Measurements from ENCODE around the gene PMIS2. TPM values are rescaled to one million over a fixed set of nuclear protein-coding genes. Genes with fewer than 3 reads are reported as not detected.

Gene PMIS2
- not detected for polyA plus RNA-seq (2013, experiment 1 of 2)
- not detected for polyA plus RNA-seq (2013, experiment 2 of 2)

GRCh38 chr19:35585848-35586247 lies at the start of gene PMIS2:
TSS of gene PMIS2 (plus strand) at chr19:35586173. CDS start at chr19:35586260, 87 bp downstream.
- Histone ChIP-seq H3K4me3 (ENCODE audit: extremely low read depth, insufficient read depth, low read length, poor library complexity, severe bottlenecking) (no peak within 1 kb of the TSS), H3K36me3 (ENCODE audit: control insufficient read depth, insufficient read depth, low read length) (no peaks in the 10 kb centered on the region), H3K27ac (ENCODE audit: low read depth, low read length, severe bottlenecking) (no peak within 1 kb of the TSS), H3K9me3 (ENCODE audit: control insufficient read depth, low read length) (no peaks in the 10 kb centered on the region), H3K4me1 (ENCODE audit: control insufficient read depth, insufficient read depth, low read length, poor library complexity, severe bottlenecking) (no peaks in the 10 kb centered on the region)
- 82 to 90% methylated on average over 7 to 11 of the region's 16 CpGs for WGBS, 2 experiments (ENCODE audit: insufficient coverage in 2 of 2)

DNA sequence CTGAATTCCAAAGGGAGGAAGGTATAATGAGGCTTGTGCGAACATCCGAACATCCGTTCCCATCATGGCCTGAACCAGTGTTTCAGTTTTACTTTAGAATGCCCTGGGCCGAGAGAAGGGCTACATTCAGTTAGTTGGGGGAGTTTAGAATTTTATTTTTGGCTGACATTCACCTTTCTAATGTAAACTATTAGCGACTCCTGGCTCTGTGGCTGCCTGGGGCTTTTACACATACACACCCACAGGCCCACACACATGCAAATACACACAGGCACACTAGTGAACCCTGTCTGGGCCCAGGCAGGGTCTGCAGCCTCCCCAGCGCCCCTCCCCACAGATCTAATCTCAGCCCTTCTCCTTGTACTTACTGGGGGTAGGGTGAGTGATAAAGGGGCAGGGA lies 46.7 kb upstream of the PMIS2 start:
- Histone ChIP-seq H3K9me3 (ENCODE audit: control insufficient read depth, low read length) (no peaks in the 10 kb centered on the region), H3K27ac (ENCODE audit: low read depth, low read length, severe bottlenecking) (no peak overlapping the region), H3K4me1 (ENCODE audit: control insufficient read depth, insufficient read depth, low read length, poor library complexity, severe bottlenecking) (no peaks in the 10 kb centered on the region), H3K36me3 (ENCODE audit: control insufficient read depth, insufficient read depth, low read length) (peaks cover 8% of the 10 kb centered on the region), H3K4me3 (ENCODE audit: extremely low read depth, insufficient read depth, low read length, poor library complexity, severe bottlenecking) (no peak overlapping the region)
- 81 to 100% methylated on average over 3 to 4 of the region's 6 CpGs for WGBS, 2 experiments (ENCODE audit: insufficient coverage in 2 of 2)

GRCh38 chr19:35539850-35540249 lies 46.1 kb upstream of the PMIS2 start:
- 94 to 97% methylated on average over 10 to 12 of the region's 12 CpGs for WGBS, 2 experiments (ENCODE audit: insufficient coverage in 2 of 2)
- Histone ChIP-seq H3K4me1 (ENCODE audit: control insufficient read depth, insufficient read depth, low read length, poor library complexity, severe bottlenecking) (no peaks in the 10 kb centered on the region), H3K27ac (ENCODE audit: low read depth, low read length, severe bottlenecking) (no peak overlapping the region), H3K4me3 (ENCODE audit: extremely low read depth, insufficient read depth, low read length, poor library complexity, severe bottlenecking) (no peak overlapping the region), H3K9me3 (ENCODE audit: control insufficient read depth, low read length) (no peaks in the 10 kb centered on the region), H3K36me3 (ENCODE audit: control insufficient read depth, insufficient read depth, low read length) (peaks cover 8% of the 10 kb centered on the region)

GRCh38 chr19:35540356-35540927 lies 45.5 kb upstream of the PMIS2 start:
- Histone ChIP-seq H3K27ac (ENCODE audit: low read depth, low read length, severe bottlenecking) (no peak overlapping the region), H3K9me3 (ENCODE audit: control insufficient read depth, low read length) (no peaks in the 10 kb centered on the region), H3K4me1 (ENCODE audit: control insufficient read depth, insufficient read depth, low read length, poor library complexity, severe bottlenecking) (no peaks in the 10 kb centered on the region), H3K4me3 (ENCODE audit: extremely low read depth, insufficient read depth, low read length, poor library complexity, severe bottlenecking) (no peak overlapping the region), H3K36me3 (ENCODE audit: control insufficient read depth, insufficient read depth, low read length) (peaks cover 8% of the 10 kb centered on the region)
- 90 to 91% methylated on average over 6 to 7 of the region's 7 CpGs for WGBS, 2 experiments (ENCODE audit: insufficient coverage in 2 of 2)

- 94 to 100% methylated on average over 1 to 8 of the region's 11 CpGs for WGBS, 2 experiments (ENCODE audit: insufficient coverage in 2 of 2)
- H3K4me3 ChIP-seq (ENCODE audit: extremely low read depth, insufficient read depth, low read length, poor library complexity, severe bottlenecking), result no peak overlapping the region
- H3K9me3 ChIP-seq (ENCODE audit: control insufficient read depth, low read length), result no peaks in the 10 kb centered on the region
- H3K36me3 ChIP-seq (ENCODE audit: control insufficient read depth, insufficient read depth, low read length), result peaks cover 14% of the 10 kb centered on the region
- H3K27ac ChIP-seq (ENCODE audit: low read depth, low read length, severe bottlenecking), result no peak overlapping the region
- H3K4me1 ChIP-seq (ENCODE audit: control insufficient read depth, insufficient read depth, low read length, poor library complexity, severe bottlenecking), result peaks cover 7% of the 10 kb centered on the region
Measured at GRCh38 chr19:35542209-35542608, 43.8 kb upstream of the PMIS2 start.

DNA sequence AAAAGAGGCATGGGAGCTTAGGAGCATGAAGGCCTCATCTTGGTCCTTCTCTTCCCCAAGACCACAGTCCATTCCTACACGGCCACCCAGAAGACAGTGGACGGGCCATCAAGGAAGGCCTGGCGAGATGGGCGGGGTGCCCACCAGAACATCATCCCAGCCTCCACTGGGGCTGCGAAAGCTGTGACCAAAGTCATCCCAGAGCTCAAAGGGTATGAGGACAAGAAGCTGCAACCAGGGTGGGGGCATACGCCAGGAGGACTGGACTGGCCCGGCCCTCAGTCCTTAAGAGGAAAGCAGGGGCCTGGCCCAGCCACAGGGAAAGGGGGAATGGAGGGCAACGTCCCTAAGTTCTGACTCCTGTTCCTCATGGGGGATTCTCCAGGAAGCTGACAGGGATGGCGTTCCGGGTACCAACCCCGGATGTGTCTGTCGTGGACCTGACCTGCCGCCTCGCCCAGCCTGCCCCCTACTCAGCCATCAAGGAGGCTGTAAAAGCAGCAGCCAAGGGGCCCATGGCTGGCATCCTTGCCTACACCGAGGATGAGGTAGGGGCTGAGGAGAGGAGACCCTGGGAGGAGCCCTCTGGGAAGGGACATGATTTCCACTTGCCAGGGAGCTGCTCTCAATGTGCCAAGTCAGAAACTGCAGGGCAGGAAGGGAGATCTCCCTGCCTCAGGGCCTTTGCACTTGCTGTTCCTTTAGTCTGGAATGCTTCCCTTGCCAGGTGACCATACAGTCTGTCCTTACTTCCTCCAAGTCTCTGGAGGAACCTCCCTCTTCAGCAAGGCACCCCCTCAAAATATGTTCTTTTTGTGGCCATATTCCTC lies 42.5 kb upstream of the PMIS2 start:
- Histone ChIP-seq H3K4me1 (ENCODE audit: control insufficient read depth, insufficient read depth, low read length, poor library complexity, severe bottlenecking) (peaks cover 7% of the 10 kb centered on the region), H3K36me3 (ENCODE audit: control insufficient read depth, insufficient read depth, low read length) (peaks cover 20% of the 10 kb centered on the region), H3K9me3 (ENCODE audit: control insufficient read depth, low read length) (no peaks in the 10 kb centered on the region), H3K27ac (ENCODE audit: low read depth, low read length, severe bottlenecking) (no peak overlapping the region), H3K4me3 (ENCODE audit: extremely low read depth, insufficient read depth, low read length, poor library complexity, severe bottlenecking) (no peak overlapping the region)
- WGBS, 2 experiments (ENCODE audit: insufficient coverage in 2 of 2), result 96 to 99% methylated on average over 8 to 14 of the region's 15 CpGs

- Histone ChIP-seq H3K4me1 (ENCODE audit: control insufficient read depth, insufficient read depth, low read length, poor library complexity, severe bottlenecking) (peaks cover 7% of the 10 kb centered on the region), H3K27ac (ENCODE audit: low read depth, low read length, severe bottlenecking) (no peak overlapping the region), H3K36me3 (ENCODE audit: control insufficient read depth, insufficient read depth, low read length) (peaks cover 24% of the 10 kb centered on the region), H3K4me3 (ENCODE audit: extremely low read depth, insufficient read depth, low read length, poor library complexity, severe bottlenecking) (peak overlapping the region; percentile 90), H3K9me3 (ENCODE audit: control insufficient read depth, low read length) (no peaks in the 10 kb centered on the region)
- 69 to 89% methylated on average over 2 of the region's 3 CpGs for WGBS, 2 experiments (ENCODE audit: insufficient coverage in 2 of 2)
Measured at GRCh38 chr19:35544110-35544802, 41.7 kb upstream of the PMIS2 start.

DNA sequence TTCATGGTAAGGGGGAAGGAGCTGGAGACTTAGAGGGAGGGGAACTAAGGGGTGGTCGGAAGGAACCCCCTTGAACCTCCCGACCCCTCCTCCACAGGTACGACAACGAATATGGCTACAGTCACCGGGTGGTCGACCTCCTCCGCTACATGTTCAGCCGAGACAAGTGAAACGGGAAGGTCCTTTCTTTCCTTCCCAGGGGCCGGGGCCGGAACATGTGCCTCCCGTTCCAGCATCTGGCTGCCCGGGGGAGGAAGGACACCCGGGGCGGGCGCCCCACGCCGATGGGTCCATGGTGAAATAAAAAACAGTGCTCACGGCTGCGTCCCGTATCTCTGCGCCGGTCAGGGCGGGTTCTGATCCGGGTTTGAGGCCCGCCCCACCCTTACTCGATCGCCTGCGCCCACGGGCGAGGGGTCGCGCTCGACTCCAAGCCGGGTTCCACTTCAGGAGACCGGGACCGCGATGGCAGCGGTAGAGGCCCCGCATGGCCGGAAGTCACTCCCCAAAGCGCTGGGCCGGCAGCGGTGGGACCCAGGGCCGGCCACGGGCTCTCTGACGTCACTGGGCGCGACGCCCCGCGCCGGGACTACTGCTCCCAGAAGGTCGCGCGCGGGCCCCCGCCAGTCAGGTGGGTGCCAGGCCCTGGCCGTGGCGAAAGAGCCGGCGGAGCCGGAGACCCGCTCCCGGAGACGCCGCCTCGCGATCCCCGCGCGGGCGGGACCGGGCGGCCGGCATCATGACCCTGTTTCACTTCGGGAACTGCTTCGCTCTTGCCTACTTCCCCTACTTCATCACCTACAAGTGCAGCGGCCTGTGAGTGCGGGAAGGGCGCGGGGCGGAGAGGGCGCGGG lies 40.7 kb upstream of the PMIS2 start, which contains the start of gene TMEM147:
Gene TMEM147, plus strand, starts transcription at position 626 of the 854 bp plus-strand sequence. Its CDS starts 114 bp downstream, at position 740.
- H3K9me3 ChIP-seq (ENCODE audit: control insufficient read depth, low read length), result no peaks in the 10 kb centered on the region
- H3K4me3 ChIP-seq (ENCODE audit: extremely low read depth, insufficient read depth, low read length, poor library complexity, severe bottlenecking), result peak within 1 kb of the TSS; percentile 90
- WGBS, 2 experiments (ENCODE audit: insufficient coverage in 2 of 2), result 0 to 1% methylated on average over 78 to 80 of the region's 85 CpGs
- H3K36me3 ChIP-seq (ENCODE audit: control insufficient read depth, insufficient read depth, low read length), result peaks cover 24% of the 10 kb centered on the region
- peaks cover 7% of the 10 kb centered on the region for H3K4me1 ChIP-seq (ENCODE audit: control insufficient read depth, insufficient read depth, low read length, poor library complexity, severe bottlenecking)
- H3K27ac ChIP-seq (ENCODE audit: low read depth, low read length, severe bottlenecking), result peak within 1 kb of the TSS; percentile 50

DNA sequence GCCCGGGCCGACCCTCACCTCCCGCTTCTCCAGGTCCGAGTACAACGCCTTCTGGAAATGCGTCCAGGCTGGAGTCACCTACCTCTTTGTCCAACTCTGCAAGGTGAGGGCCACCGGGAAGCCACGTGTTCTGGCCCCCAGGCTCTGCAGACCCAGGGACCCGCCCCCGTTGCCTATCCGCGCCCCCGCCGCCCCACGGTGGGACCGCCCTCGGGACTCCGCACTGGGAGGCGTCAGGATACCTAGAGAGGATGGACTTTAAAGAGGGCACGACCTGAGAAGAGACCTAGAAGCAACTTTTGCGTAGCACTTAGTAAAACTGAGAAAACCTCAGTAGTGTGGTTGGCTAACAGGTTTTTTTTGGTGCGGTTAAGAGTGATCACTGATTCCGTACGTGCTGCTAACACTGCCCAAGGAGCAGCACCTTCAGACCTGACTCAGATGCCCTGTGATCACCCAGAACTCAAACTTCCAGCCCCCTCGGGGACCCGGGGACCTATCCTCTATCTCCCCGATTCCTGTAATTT lies 40.1 kb upstream of the PMIS2 start:
- Histone ChIP-seq H3K4me3 (ENCODE audit: extremely low read depth, insufficient read depth, low read length, poor library complexity, severe bottlenecking) (peak overlapping the region; percentile 90), H3K9me3 (ENCODE audit: control insufficient read depth, low read length) (no peaks in the 10 kb centered on the region), H3K36me3 (ENCODE audit: control insufficient read depth, insufficient read depth, low read length) (peaks cover 24% of the 10 kb centered on the region), H3K4me1 (ENCODE audit: control insufficient read depth, insufficient read depth, low read length, poor library complexity, severe bottlenecking) (peaks cover 7% of the 10 kb centered on the region), H3K27ac (ENCODE audit: low read depth, low read length, severe bottlenecking) (no peak overlapping the region)
- WGBS, 2 experiments (ENCODE audit: insufficient coverage in 2 of 2), result 7 to 10% methylated on average over 14 to 27 of the region's 27 CpGs

- WGBS, 2 experiments (ENCODE audit: insufficient coverage in 2 of 2), result 95 to 98% methylated on average over 6 of the region's 8 CpGs
- H3K36me3 ChIP-seq (ENCODE audit: control insufficient read depth, insufficient read depth, low read length), result peaks cover 24% of the 10 kb centered on the region
- peaks cover 7% of the 10 kb centered on the region for H3K4me1 ChIP-seq (ENCODE audit: control insufficient read depth, insufficient read depth, low read length, poor library complexity, severe bottlenecking)
- H3K9me3 ChIP-seq (ENCODE audit: control insufficient read depth, low read length), result no peaks in the 10 kb centered on the region
- peak overlapping the region; percentile 90 for H3K4me3 ChIP-seq (ENCODE audit: extremely low read depth, insufficient read depth, low read length, poor library complexity, severe bottlenecking)
- no peak overlapping the region for H3K27ac ChIP-seq (ENCODE audit: low read depth, low read length, severe bottlenecking)
Measured at GRCh38 chr19:35546532-35546931, 39.4 kb upstream of the PMIS2 start.

All from mesodermal cell (in vitro differentiated cells).